Mesenchymal stem cell (in vitro differentiated cells and primary cell): ENCODE measurements around the gene REX1BD.

Source experiments
- DNase-seq: peaks from one replicate; pipeline ENCODE4 v3.0.0-alpha.2; 2013
- H2AFZ ChIP-seq: one replicate; pipeline ENCODE4 v1.6.1; 2013; ENCODE audit warnings: low read depth, mild to moderate bottlenecking, control low read depth, inconsistent platforms, low read length, moderate library complexity
- H2AK5ac ChIP-seq: 2 replicates; pipeline ENCODE4 v1.6.1; 2013; ENCODE audit warnings: low read length, moderate library complexity, mild to moderate bottlenecking, inconsistent platforms; ENCODE audit not compliant: severe bottlenecking
- H2BK120ac ChIP-seq: one replicate; pipeline ENCODE4 v1.6.1; 2013; ENCODE audit warnings: low read depth, mild to moderate bottlenecking, inconsistent platforms, low read length, moderate library complexity
- H2BK12ac ChIP-seq, 2 experiments: one replicate each; pipeline ENCODE4 v1.6.1; 2013; ENCODE audit warnings: inconsistent platforms in 2 of 2, low read length in 2 of 2, mild to moderate bottlenecking in 2 of 2, moderate library complexity in 2 of 2, control low read depth in 1 of 2
- H2BK15ac ChIP-seq: one replicate; pipeline ENCODE4 v1.6.1; 2013; ENCODE audit warnings: mild to moderate bottlenecking, low read depth, inconsistent platforms; ENCODE audit not compliant: poor library complexity, severe bottlenecking
- H2BK5ac ChIP-seq: 2 replicates; pipeline ENCODE4 v1.6.1; 2013; ENCODE audit warnings: low read depth, mild to moderate bottlenecking, low read length, control low read depth, inconsistent platforms; ENCODE audit not compliant: poor library complexity, severe bottlenecking
- H3K14ac ChIP-seq, 2 experiments: one replicate each; pipeline ENCODE4 v1.6.1; 2013; ENCODE audit warnings: inconsistent platforms in 2 of 2, low read length in 2 of 2, control low read depth in 1 of 2, mild to moderate bottlenecking in 1 of 2, moderate library complexity in 1 of 2
- H3K18ac ChIP-seq, 2 experiments: one replicate each; pipeline ENCODE4 v1.6.1; 2013; ENCODE audit warnings: inconsistent platforms in 2 of 2, low read length in 2 of 2, control low read depth in 1 of 2, low read depth in 1 of 2, mild to moderate bottlenecking in 1 of 2
- H3K23ac ChIP-seq, 2 experiments: one replicate each; pipeline ENCODE4 v1.6.1; 2013; ENCODE audit warnings: inconsistent platforms in 2 of 2, low read length in 2 of 2, mild to moderate bottlenecking in 2 of 2, moderate library complexity in 2 of 2, control low read depth in 1 of 2
- H3K27ac ChIP-seq: 2 replicates; pipeline ENCODE4 v1.5.1; 2013; ENCODE audit warnings: mild to moderate bottlenecking, moderate library complexity, low read length, control low read depth, inconsistent platforms; ENCODE audit not compliant: poor library complexity, severe bottlenecking
- H3K27me3 ChIP-seq, 2 experiments: 2 replicates each; pipeline versions ENCODE4 v1.6.1 to v1.7.0; 2013; ENCODE audit warnings: low read length in 2 of 2, mild to moderate bottlenecking in 2 of 2, moderate library complexity in 2 of 2, control low read depth in 1 of 2, inconsistent platforms in 1 of 2; ENCODE audit not compliant: control insufficient read depth in 1 of 2, insufficient read depth in 1 of 2
- H3K36me3 ChIP-seq, 2 experiments: 2 replicates each; pipeline versions ENCODE4 v1.6.1 to v1.7.0; 2013; ENCODE audit warnings: low read length in 2 of 2, control low read depth in 1 of 2, inconsistent platforms in 1 of 2, low read depth in 1 of 2, mild to moderate bottlenecking in 1 of 2; ENCODE audit not compliant: insufficient read depth in 2 of 2, control insufficient read depth in 1 of 2
- H3K4ac ChIP-seq, 2 experiments: one replicate each; pipeline ENCODE4 v1.6.1; 2013; ENCODE audit warnings: inconsistent platforms in 2 of 2, low read length in 2 of 2, mild to moderate bottlenecking in 2 of 2, moderate library complexity in 2 of 2, control low read depth in 1 of 2, low read depth in 1 of 2
- H3K4me1 ChIP-seq: 2 replicates; pipeline ENCODE4 v1.6.1; 2013; ENCODE audit warnings: low read depth, low read length, control low read depth; ENCODE audit not compliant: control insufficient read depth, insufficient read depth
- H3K4me2 ChIP-seq: 2 replicates; pipeline ENCODE4 v1.6.1; 2013; ENCODE audit warnings: low read length, mild to moderate bottlenecking, inconsistent platforms; ENCODE audit not compliant: poor library complexity, severe bottlenecking
- H3K4me3 ChIP-seq, 2 experiments: 2 replicates each; pipeline versions ENCODE4 v1.5.1 to v1.7.0; 2013; ENCODE audit warnings: low read length in 2 of 2, mild to moderate bottlenecking in 2 of 2, control low read depth in 1 of 2, low read depth in 1 of 2; ENCODE audit not compliant: insufficient read depth in 1 of 2
- H3K79me1 ChIP-seq: replicated peaks from 2 replicates; pipeline ENCODE4 v1.6.1; 2013; ENCODE audit warnings: mild to moderate bottlenecking, control low read depth, low read length, inconsistent platforms; ENCODE audit not compliant: poor library complexity, severe bottlenecking
- H3K9ac ChIP-seq: 2 replicates; pipeline ENCODE4 v1.7.0; 2013; ENCODE audit warnings: mild to moderate bottlenecking, low read length, moderate library complexity
- H3K9me3 ChIP-seq: 2 replicates; pipeline ENCODE4 v1.7.0; 2013; ENCODE audit warnings: mild to moderate bottlenecking, low read length; ENCODE audit not compliant: control insufficient read depth
- H4K8ac ChIP-seq: one replicate; pipeline ENCODE4 v1.6.1; 2013; ENCODE audit warnings: inconsistent platforms, mild to moderate bottlenecking, low read length, moderate library complexity
- H4K91ac ChIP-seq: one replicate; pipeline ENCODE4 v1.6.1; 2013; ENCODE audit warnings: mild to moderate bottlenecking, low read length, inconsistent platforms
- WGBS: methylation state at CpG from one replicate; pipeline ENCODE4 v1.1.7; 2013; ENCODE audit warnings: mixed read lengths; 5-methylcytosine and 5-hydroxymethylcytosine counted together

The REX1BD gene

DNA sequence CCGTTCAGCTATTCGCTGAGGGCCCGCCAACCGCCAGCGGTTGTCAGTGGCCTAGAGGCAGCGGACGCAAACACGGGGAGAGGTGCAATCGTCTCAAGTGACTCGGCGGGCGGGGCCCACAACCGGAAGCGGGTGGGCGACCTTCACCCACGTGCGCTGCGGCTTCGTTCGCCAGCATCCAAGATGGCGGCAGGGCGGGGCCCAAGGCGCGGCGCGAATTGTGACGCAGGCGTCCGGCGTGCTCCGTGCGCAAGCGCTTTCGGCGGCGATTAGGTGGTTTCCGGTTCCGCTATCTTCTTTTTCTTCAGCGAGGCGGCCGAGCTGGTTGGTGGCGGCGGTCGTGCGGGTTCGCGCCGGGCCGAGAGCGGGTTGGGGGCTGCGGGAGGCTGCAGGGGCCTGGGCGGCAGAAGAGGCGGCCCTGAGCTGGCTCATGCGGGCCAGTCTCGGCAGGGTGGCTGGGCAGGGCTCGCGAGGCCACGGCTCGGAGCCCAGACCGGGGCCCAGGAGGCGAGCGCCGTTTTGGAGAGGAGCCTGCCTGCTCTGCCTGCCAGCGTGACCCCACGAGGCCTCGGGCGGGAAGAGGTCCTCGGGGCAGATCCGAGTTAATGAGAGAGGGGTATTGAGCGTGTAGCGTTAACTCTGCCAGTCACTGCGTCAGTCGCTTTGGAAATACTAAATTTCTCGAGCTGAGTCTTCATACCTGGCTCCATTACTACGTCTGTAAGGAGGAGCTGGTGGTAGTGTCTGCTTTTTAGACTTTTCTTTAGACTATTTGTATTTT lies 16.8 kb upstream of the REX1BD start, which contains the start of gene UBA52:
UBA52 (plus strand) TSS at position 294 of the 781 bp plus-strand sequence. CDS start 1,444 bp downstream, outside the sequence.
- H3K9me3 ChIP-seq = no peaks in the 10 kb centered on the region
- H2BK12ac ChIP-seq = peak within 1 kb of the TSS in 1 of 2 experiments; percentile 73
- H3K9ac ChIP-seq = peak within 1 kb of the TSS; percentile 98
- peaks cover 11% of the 10 kb centered on the region for H3K4me1 ChIP-seq
- peaks cover 28% of the 10 kb centered on the region for H3K79me1 ChIP-seq
- H3K18ac ChIP-seq = peak within 1 kb of the TSS; percentile 50 to 99
- H2BK120ac ChIP-seq = no peak within 1 kb of the TSS
- peak within 1 kb of the TSS; percentile 51 for H2AFZ ChIP-seq
- H2AK5ac ChIP-seq = peak within 1 kb of the TSS; percentile 83
- H3K36me3 ChIP-seq = peaks cover 66 to 67% of the 10 kb centered on the region in 2 experiments
- DNase-seq = peak; percentile 97
- H3K4me2 ChIP-seq = peak within 1 kb of the TSS; percentile 83
- H4K8ac ChIP-seq = peak within 1 kb of the TSS; percentile 73
- peak within 1 kb of the TSS; percentile 29 to 98 for H3K4ac ChIP-seq
- no peaks in the 10 kb centered on the region for H3K27me3 ChIP-seq
- H3K23ac ChIP-seq = peak within 1 kb of the TSS in 1 of 2 experiments; percentile 85
- H3K14ac ChIP-seq = peak within 1 kb of the TSS in 1 of 2 experiments; percentile 98
- H3K27ac ChIP-seq = peak within 1 kb of the TSS; percentile 66
- H3K4me3 ChIP-seq = peak within 1 kb of the TSS; percentile 94 to 95
- peak within 1 kb of the TSS; percentile 71 for H4K91ac ChIP-seq
- H2BK5ac ChIP-seq = no peak within 1 kb of the TSS
- WGBS = under 1% methylated on average over 68 of the region's 75 CpGs
- H2BK15ac ChIP-seq = no peak within 1 kb of the TSS

DNA sequence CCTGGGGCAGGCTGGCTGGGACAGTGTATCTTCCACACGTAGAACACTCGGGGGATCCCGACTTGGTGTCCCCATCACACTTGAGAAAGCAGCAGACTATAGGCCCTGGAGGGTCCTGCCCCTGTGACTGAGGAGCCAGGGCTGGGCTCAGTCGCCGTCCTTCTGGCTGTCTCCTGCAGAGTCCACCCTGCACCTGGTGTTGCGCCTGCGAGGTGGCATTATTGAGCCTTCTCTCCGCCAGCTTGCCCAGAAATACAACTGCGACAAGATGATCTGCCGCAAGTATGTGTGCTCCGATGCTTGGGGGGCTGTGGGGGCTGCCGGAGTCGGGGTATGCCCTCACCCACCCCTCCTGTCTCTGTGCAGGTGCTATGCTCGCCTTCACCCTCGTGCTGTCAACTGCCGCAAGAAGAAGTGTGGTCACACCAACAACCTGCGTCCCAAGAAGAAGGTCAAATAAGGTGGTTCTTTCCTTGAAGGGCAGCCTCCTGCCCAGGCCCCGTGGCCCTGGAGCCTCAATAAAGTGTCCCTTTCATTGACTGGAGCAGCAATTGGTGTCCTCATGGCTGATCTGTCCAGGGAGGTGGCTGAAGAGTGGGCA lies 13.8 kb upstream of the REX1BD start:
- Histone ChIP-seq H3K79me1 (peaks cover 15% of the 10 kb centered on the region), H2BK12ac (no peak overlapping the region), H3K4ac (no peak overlapping the region), H3K36me3 (peaks cover 55 to 56% of the 10 kb centered on the region in 2 experiments), H2BK15ac (no peak overlapping the region), H3K9ac (no peak overlapping the region), H3K4me2 (no peak overlapping the region), H2BK5ac (no peak overlapping the region), H3K4me1 (peaks cover 11% of the 10 kb centered on the region), H3K4me3 (no peak overlapping the region), H3K9me3 (no peaks in the 10 kb centered on the region), H3K27me3 (no peaks in the 10 kb centered on the region), H3K14ac (no peak overlapping the region), H2AFZ (no peak overlapping the region), H4K8ac (no peak overlapping the region), H2AK5ac (no peak overlapping the region), H2BK120ac (no peak overlapping the region), H3K23ac (no peak overlapping the region), H3K18ac (peak overlapping the region in 1 of 2 experiments; percentile 55), H4K91ac (peak overlapping the region; percentile 14), H3K27ac (no peak overlapping the region)
- DNase-seq = no peak
- 97% methylated on average over 18 of the region's 18 CpGs for WGBS

DNA sequence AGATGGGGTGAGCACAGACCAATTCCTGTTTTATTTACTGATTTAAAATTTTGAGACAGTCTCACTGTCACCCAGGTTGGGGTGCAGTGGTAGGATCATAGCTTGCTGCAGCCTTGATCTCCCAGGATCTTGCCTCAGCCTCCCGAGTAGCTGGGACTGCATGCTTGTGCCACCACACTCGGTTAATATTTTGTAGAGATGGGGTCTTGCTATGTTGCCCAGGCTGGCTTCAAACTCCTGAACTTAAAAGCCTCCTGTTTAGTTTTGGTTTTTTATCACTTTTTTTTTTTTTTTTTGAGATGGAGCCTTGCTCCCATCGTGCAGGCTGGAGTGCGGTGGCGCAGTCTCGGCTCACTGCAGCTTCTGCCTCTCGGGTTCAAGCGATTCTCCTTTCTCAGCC lies 12.2 kb upstream of the REX1BD start:
- no peaks in the 10 kb centered on the region for H3K9me3 ChIP-seq
- no peak overlapping the region for H3K18ac ChIP-seq
- no peak overlapping the region for H3K27ac ChIP-seq
- H2BK15ac ChIP-seq = no peak overlapping the region
- H2AFZ ChIP-seq = no peak overlapping the region
- H2BK12ac ChIP-seq = no peak overlapping the region
- DNase-seq = no peak
- no peak overlapping the region for H3K4me3 ChIP-seq
- no peak overlapping the region for H3K9ac ChIP-seq
- peaks cover 15% of the 10 kb centered on the region for H3K79me1 ChIP-seq
- H2BK120ac ChIP-seq = no peak overlapping the region
- H2BK5ac ChIP-seq = no peak overlapping the region
- H3K27me3 ChIP-seq = no peaks in the 10 kb centered on the region
- H4K8ac ChIP-seq = no peak overlapping the region
- H3K36me3 ChIP-seq = peaks cover 55 to 56% of the 10 kb centered on the region in 2 experiments
- H3K4me2 ChIP-seq = no peak overlapping the region
- peaks cover 11% of the 10 kb centered on the region for H3K4me1 ChIP-seq
- over 99% methylated on average over 7 of the region's 8 CpGs for WGBS
- H3K4ac ChIP-seq = no peak overlapping the region
- no peak overlapping the region for H3K14ac ChIP-seq
- H4K91ac ChIP-seq = no peak overlapping the region
- H2AK5ac ChIP-seq = no peak overlapping the region
- H3K23ac ChIP-seq = no peak overlapping the region

DNA sequence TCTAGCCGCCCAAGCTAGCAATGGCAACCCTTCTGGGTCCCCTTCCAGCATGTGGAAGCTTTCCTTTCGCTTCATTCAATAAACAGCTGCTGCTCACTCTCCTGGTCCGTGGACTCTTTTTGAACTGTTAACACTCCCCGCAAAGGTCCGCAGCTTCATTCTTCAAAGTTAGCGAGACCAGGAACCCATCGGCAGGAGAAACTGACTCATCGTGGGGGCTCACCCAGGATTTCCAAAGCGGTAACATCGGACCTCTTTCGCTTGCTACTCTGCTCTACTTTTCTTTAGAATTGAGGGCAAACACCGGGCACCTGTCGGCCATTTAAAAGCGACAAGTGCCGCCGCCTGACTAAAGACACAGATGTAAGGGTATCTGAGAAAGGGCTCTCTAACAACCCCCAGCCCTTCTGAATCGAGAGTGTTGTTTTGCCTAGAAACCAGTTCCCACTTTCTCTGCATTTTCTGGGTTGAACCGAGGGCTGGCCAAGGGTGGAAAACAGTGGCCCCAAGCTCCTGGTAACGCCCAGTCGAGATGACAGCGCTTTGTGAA lies 11.2 kb upstream of the REX1BD start:
- H4K8ac ChIP-seq = no peak overlapping the region
- H3K4ac ChIP-seq = no peak overlapping the region
- no peaks in the 10 kb centered on the region for H3K27me3 ChIP-seq
- H2BK5ac ChIP-seq = no peak overlapping the region
- no peak overlapping the region for H2AK5ac ChIP-seq
- WGBS = 97% methylated on average over 21 of the region's 21 CpGs
- no peaks in the 10 kb centered on the region for H3K9me3 ChIP-seq
- no peak overlapping the region for H2BK120ac ChIP-seq
- H3K23ac ChIP-seq = no peak overlapping the region
- H3K14ac ChIP-seq = no peak overlapping the region
- H2AFZ ChIP-seq = no peak overlapping the region
- no peak overlapping the region for H2BK15ac ChIP-seq
- no peak overlapping the region for H3K27ac ChIP-seq
- H3K4me1 ChIP-seq = peaks cover 11% of the 10 kb centered on the region
- H3K79me1 ChIP-seq = peaks cover 15% of the 10 kb centered on the region
- H3K4me2 ChIP-seq = no peak overlapping the region
- no peak overlapping the region for H3K18ac ChIP-seq
- no peak for DNase-seq
- no peak overlapping the region for H3K9ac ChIP-seq
- no peak overlapping the region for H2BK12ac ChIP-seq
- no peak overlapping the region for H3K4me3 ChIP-seq
- no peak overlapping the region for H4K91ac ChIP-seq
- H3K36me3 ChIP-seq = peaks cover 55 to 56% of the 10 kb centered on the region in 2 experiments
